Measurements from ENCODE around the gene COG8. TPM values are rescaled to one million over a fixed set of nuclear protein-coding genes. Genes with fewer than 3 reads are reported as not detected.

The COG8 gene
- total and polyA plus RNA-seq, 10 of the 15 experiments (the other 5 are each of a cell fraction or from before 2014, with no cell fraction given) = 2.8 to 39.6 (median 23.8) TPM

DNA sequence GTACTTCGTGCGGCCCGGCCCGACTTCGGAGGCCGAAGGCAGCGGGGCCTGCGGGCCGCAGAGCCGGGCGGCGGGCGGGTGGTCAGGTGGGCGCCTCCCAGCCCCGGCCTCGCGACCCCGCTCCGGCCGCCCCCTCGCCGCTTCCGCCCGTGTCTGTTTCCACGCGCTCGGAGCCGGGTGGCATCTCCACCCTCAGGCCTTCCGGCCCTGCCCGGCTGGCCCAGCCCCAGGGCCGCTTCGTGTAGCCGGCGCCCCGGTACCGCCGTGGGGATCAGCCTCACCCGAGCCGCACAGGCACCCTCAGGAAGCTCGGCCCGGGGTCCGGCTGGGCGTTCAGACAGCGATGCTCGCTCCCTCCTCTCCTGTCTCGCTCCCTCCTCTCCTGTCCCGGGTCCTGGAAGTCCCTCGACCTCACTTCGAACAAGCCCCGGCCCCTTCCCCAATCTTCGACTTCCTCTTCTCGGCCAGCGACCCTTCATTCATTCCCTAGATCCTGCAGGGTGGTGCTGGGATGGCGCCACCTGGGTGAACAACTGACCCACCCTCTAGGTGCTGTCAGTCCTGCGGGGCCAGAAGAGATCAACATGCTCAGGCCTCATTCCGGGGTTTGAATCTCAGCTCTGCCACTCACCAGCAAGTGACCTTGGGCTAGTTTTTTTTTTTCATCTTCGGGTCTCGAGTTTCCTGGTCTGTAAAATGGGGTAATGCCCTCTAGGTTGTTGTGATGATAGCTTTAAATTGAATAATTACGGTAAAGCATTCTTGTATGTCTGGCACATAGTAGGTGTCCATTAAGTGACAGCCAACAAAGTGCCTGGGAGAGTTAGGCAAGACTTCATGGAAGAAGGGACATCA is 27.6 kb downstream of the COG8 start (continued):
- TF ChIP-seq SIN3A (IDR thresholded peaks at IDR 0.05; ENCODE audit: low read depth, low read length) = no peak; the same call in 1 of the 2 replicates
- TF ChIP-seq POLR2AphosphoS5 (IDR thresholded peaks at IDR 0.05; ENCODE audit: low read length) = no peak
- no peak for TF ChIP-seq RCOR1 (conservative IDR thresholded peaks at IDR 0.05; ENCODE audit: low read depth, low read length)
- TF ChIP-seq MXI1 (IDR thresholded peaks at IDR 0.05; ENCODE audit: low read depth, low read length) = no peak
- TF ChIP-seq FOXM1 (IDR thresholded peaks at IDR 0.05; ENCODE audit: low read depth, low read length) = no peak
- TF ChIP-seq SP1 (IDR thresholded peaks at IDR 0.05; ENCODE audit: low read depth, low read length) = no peak
- TF ChIP-seq, protein P1, sequence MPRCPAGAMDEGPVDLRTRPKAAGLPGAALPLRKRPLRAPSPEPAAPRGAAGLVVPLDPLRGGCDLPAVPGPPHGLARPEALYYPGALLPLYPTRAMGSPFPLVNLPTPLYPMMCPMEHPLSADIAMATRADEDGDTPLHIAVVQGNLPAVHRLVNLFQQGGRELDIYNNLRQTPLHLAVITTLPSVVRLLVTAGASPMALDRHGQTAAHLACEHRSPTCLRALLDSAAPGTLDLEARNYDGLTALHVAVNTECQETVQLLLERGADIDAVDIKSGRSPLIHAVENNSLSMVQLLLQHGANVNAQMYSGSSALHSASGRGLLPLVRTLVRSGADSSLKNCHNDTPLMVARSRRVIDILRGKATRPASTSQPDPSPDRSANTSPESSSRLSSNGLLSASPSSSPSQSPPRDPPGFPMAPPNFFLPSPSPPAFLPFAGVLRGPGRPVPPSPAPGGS (IDR thresholded peaks at IDR 0.05; ENCODE audit: borderline replicate concordance, insufficient read depth, low read depth, low read length, poor library complexity, severe bottlenecking) = no peak
- no peak for TF ChIP-seq STAT3 (IDR thresholded peaks at IDR 0.05; ENCODE audit: low read depth, low read length)
- no peak for TF ChIP-seq KDM1A (IDR thresholded peaks at IDR 0.05; ENCODE audit: borderline replicate concordance)
- TF ChIP-seq, protein P2, sequence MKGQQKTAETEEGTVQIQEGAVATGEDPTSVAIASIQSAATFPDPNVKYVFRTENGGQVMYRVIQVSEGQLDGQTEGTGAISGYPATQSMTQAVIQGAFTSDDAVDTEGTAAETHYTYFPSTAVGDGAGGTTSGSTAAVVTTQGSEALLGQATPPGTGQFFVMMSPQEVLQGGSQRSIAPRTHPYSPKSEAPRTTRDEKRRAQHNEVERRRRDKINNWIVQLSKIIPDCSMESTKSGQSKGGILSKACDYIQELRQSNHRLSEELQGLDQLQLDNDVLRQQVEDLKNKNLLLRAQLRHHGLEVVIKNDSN (IDR thresholded peaks at IDR 0.05; ENCODE audit: borderline replicate concordance, extremely low read length, insufficient read depth, low read depth, low read length) = no peak
- TF ChIP-seq, protein P3, sequence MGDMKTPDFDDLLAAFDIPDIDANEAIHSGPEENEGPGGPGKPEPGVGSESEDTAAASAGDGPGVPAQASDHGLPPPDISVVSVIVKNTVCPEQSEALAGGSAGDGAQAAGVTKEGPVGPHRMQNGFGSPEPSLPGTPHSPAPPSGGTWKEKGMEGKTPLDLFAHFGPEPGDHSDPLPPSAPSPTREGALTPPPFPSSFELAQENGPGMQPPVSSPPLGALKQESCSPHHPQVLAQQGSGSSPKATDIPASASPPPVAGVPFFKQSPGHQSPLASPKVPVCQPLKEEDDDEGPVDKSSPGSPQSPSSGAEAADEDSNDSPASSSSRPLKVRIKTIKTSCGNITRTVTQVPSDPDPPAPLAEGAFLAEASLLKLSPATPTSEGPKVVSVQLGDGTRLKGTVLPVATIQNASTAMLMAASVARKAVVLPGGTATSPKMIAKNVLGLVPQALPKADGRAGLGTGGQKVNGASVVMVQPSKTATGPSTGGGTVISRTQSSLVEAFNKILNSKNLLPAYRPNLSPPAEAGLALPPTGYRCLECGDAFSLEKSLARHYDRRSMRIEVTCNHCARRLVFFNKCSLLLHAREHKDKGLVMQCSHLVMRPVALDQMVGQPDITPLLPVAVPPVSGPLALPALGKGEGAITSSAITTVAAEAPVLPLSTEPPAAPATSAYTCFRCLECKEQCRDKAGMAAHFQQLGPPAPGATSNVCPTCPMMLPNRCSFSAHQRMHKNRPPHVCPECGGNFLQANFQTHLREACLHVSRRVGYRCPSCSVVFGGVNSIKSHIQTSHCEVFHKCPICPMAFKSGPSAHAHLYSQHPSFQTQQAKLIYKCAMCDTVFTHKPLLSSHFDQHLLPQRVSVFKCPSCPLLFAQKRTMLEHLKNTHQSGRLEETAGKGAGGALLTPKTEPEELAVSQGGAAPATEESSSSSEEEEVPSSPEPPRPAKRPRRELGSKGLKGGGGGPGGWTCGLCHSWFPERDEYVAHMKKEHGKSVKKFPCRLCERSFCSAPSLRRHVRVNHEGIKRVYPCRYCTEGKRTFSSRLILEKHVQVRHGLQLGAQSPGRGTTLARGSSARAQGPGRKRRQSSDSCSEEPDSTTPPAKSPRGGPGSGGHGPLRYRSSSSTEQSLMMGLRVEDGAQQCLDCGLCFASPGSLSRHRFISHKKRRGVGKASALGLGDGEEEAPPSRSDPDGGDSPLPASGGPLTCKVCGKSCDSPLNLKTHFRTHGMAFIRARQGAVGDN (IDR thresholded peaks at IDR 0.05) = peak; percentile 63; the same call in 1 of the 2 replicates
- peak; percentile 52; the same call in 1 of the 2 replicates for TF ChIP-seq IKZF1 (conservative IDR thresholded peaks at IDR 0.05)
- TF ChIP-seq SIX5 (IDR thresholded peaks at IDR 0.05; ENCODE audit: low read depth, low read length, severe bottlenecking) = no peak
- no peak for TF ChIP-seq FOS (IDR thresholded peaks at IDR 0.05; ENCODE audit: borderline replicate concordance, extremely low read depth, insufficient read length)
- TF ChIP-seq NBN (IDR thresholded peaks at IDR 0.05) = no peak
- no peak for TF ChIP-seq MEF2B (IDR thresholded peaks at IDR 0.05; ENCODE audit: partially characterized antibody, poor library complexity, severe bottlenecking)
- no peak for TF ChIP-seq ATF7 (IDR thresholded peaks at IDR 0.05; ENCODE audit: low read depth)
- no peak for TF ChIP-seq TCF7 (IDR thresholded peaks at IDR 0.05; ENCODE audit: borderline replicate concordance)
- no peak for TF ChIP-seq ZBTB11 (CRISPR knock-in tag; IDR thresholded peaks at IDR 0.05)
- no peak for TF ChIP-seq TCF3 (IDR thresholded peaks at IDR 0.05; ENCODE audit: borderline replicate concordance, insufficient read depth, low read depth, low read length)
